ENCODE results near the gene CTDSP2. TPM values are rescaled to one million over a fixed set of nuclear protein-coding genes. Genes with fewer than 3 reads are reported as not detected.

Gene CTDSP2
- total RNA-seq, 2 donors from 2014 or later = 108 to 109 TPM

DNA sequence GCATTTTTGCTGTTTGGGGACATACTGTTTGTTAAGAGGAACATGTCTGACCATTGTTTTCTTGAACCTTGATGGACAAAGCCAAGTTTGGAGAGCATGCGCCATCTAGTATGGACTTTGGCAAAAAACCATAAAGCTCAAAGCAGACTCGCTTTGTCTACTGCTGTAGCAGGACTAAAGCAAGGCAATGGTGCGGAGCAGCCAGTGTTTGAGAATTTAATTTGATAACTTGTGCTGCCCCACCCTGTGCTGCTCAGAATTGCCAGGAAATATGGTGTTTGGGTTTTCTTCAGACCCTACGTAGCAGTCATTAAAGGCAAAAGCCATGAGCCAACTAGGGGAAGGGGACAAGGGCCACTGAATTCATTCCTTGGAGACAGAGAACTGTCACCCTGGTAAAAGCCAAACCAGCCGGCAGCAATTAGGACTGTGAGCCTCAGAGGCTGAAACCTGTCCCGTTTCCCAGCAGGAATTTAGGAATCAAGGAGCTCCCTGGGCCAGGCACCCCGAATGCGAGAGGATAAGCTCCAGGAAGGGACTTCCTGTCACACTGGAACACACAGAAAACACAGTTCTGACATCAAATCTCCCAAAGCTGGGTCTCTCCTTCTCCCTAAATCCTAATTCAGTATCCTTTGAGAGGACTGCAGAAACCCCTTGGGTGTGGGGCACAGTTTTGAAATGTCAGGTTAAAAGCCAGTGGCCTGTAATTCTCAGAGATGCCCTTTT is 29.1 kb downstream of the CTDSP2 start:
- no peaks in the 10 kb centered on the region for H3K9me3 Mint-ChIP-seq
- H3K27me3 Mint-ChIP-seq (ENCODE audit: low read depth) = no peaks in the 10 kb centered on the region

DNA sequence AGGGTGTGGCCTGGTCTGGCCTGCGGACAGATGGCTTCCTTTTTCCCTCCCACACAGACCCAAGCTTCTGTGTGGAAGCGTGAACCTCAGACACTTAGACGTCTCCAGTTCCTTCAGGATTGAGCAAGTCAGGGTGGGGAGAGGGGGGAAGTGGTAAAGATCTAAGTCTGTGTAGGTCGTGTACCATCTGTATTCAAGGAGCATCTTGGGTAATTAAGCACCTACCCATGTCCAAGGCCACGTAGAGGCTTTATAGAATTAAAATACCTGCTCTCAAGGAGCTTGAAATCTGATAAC is 29.7 kb downstream of the CTDSP2 start:
- Mint-ChIP-seq H3K9me3 (no peaks in the 10 kb centered on the region), H3K27me3 (ENCODE audit: low read depth) (no peaks in the 10 kb centered on the region), H3K4me3 (no peak overlapping the region), H3K4me1 (ENCODE audit: low read depth) (no peaks in the 10 kb centered on the region), H3K36me3 (ENCODE audit: insufficient read depth in 2 of 2) (no peaks in the 10 kb centered on the region), H3K27ac (no peak overlapping the region)
- DNase-seq = no peak
- no peak for ATAC-seq (replicated peaks in 1 of 2)

More for the DNA sequence above, 29.1 kb downstream of the CTDSP2 start:
- no peaks in the 10 kb centered on the region for H3K4me1 Mint-ChIP-seq (ENCODE audit: low read depth)
- no peak for ATAC-seq (replicated peaks in 1 of 2)
- no peak overlapping the region for H3K4me3 Mint-ChIP-seq
- H3K36me3 Mint-ChIP-seq (ENCODE audit: insufficient read depth in 2 of 2) = no peaks in the 10 kb centered on the region
- DNase-seq = no peak
- no peak overlapping the region for H3K27ac Mint-ChIP-seq

DNA sequence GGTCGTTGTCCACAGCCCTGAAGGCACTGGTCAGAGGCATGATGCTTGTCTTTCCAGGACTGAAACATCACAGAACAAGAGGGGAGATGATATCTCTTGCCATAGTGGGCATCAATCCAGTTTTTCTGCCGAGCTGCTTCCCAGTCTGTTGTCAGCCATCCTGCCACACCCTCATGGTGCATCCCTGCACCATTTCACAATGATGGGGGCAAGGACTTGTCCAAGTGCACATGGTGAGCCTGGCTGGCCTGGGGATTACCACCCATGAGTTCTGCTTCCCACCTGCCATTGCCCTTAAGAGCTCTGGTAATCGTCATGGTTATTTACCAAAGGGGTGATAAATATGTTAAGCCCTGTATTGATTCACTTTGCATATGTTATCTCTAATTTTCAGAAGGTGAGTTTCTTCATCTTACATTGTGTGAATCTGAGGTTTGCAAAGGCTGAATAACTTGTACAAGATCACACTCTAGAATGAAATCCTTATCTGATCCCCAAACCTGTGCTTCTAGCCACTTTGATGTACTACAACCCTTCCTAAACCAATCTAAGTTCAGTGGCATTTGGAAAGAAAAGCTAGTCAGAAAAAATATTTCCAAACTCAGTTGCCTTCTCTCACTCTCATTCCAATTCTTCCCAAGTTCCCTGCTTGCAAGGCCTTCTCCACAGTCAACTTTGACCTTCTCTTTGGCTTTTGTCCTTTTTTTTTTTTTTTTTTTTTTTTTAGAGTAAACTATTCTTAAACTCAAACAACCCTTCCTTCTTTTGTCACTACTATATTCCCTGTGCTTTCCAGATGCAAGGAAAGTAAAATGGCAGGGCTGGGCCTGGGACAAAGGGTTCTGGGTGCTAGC is 30.3 kb downstream of the CTDSP2 start:
- DNase-seq = no peak

DNA sequence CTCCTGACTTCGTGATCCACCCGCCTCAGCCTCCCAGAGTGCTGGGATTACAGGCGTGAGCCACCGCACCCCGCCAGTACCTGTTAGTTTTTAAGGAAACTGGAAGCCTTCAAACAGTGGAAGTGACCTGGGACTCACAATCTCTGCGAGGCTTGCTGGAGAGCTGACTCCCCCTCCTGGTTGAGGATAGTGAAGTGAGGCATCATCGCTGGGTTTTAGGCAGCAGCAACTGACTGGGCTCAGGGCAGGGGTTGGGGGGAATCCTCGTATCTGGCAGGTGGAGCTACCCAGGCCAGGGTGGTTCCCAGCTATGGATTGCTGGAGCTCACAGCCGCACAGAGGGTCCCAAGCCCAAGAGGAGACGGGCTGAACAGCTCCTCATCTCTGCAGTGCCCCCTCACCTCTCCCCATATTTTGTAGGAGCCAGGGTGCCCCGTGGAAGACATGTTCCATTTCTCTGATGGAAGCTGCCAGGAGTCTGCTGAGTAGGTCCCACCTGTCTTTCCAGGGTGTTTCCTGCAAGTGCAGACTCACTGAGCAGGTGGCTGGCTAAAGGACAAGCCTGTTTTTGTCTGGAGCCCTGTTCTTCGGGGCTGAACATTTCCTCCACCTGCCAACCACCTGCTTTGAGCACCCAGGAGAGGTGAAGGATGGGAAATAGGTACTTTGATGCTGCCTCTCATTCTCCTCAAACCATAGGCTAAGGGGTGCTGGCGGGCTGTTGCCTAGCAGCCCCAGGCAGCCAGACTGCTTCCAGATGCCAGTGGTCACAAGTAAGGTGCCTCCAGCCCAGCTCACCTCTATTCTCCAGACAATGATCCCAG is 31.1 kb downstream of the CTDSP2 start:
- no peak for DNase-seq

More for the DNA sequence above, 30.3 kb downstream of the CTDSP2 start:
- Mint-ChIP-seq H3K27me3 (ENCODE audit: low read depth) (no peaks in the 10 kb centered on the region), H3K36me3 (ENCODE audit: insufficient read depth in 2 of 2) (no peaks in the 10 kb centered on the region), H3K4me3 (no peak overlapping the region), H3K9me3 (no peaks in the 10 kb centered on the region), H3K27ac (peak overlapping the region; percentile 35), H3K4me1 (ENCODE audit: low read depth) (no peaks in the 10 kb centered on the region)
- no peak for ATAC-seq (replicated peaks in 1 of 2)

DNA sequence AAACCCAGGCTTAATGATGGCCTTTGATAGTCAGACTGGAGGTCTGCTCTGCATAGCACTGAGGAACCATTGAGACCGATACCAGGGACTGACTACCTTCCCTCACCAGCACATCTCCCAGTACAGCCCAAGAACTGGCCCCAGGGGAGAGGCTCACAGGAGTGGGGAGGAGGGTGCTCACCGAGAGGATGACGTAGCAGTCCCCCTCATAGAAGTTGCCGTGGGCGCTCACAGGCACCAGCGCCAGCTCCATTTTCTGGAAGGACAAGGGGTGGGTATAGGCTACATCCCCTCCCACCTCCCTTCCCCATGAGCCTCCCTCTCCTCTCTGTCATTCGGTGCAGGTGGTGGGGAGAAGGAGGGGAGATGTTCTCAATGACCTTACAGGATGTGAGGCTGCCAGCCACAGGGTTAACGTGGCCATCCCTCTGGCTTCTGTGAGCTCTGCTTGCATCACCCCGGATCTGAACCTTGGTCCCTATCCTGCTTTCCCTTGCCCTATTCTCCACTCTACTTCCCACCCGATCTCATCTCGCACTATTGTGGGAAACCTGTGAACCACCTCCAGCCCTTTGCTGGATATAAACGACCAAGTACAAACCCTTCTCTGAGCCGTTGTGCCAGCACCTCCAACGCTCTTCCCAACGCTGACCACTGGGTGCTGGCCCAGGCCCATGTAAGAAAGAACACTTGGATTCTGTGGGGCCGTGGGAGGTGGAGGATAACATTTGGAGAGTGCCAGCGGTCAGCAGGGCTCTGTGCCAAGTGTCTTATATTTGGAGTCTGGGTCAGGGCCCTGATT is 32.4 kb downstream of the CTDSP2 start:
- ATAC-seq (replicated peaks in 1 of 2) (no peak), DNase-seq (no peak)
- no peaks in the 10 kb centered on the region for H3K9me3 Mint-ChIP-seq
- H3K27me3 Mint-ChIP-seq (ENCODE audit: low read depth) = no peaks in the 10 kb centered on the region
- no peak overlapping the region for H3K27ac Mint-ChIP-seq
- no peak overlapping the region for H3K4me3 Mint-ChIP-seq
- no peaks in the 10 kb centered on the region for H3K4me1 Mint-ChIP-seq (ENCODE audit: low read depth)
- H3K36me3 Mint-ChIP-seq (ENCODE audit: insufficient read depth in 2 of 2) = no peaks in the 10 kb centered on the region

More for the DNA sequence above, 31.1 kb downstream of the CTDSP2 start:
- no peaks in the 10 kb centered on the region for H3K36me3 Mint-ChIP-seq (ENCODE audit: insufficient read depth in 2 of 2)
- H3K27me3 Mint-ChIP-seq (ENCODE audit: low read depth) = no peaks in the 10 kb centered on the region
- no peaks in the 10 kb centered on the region for H3K4me1 Mint-ChIP-seq (ENCODE audit: low read depth)
- no peaks in the 10 kb centered on the region for H3K9me3 Mint-ChIP-seq
- H3K27ac Mint-ChIP-seq = no peak overlapping the region
- ATAC-seq (replicated peaks in 1 of 2) = no peak
- no peak overlapping the region for H3K4me3 Mint-ChIP-seq

DNA sequence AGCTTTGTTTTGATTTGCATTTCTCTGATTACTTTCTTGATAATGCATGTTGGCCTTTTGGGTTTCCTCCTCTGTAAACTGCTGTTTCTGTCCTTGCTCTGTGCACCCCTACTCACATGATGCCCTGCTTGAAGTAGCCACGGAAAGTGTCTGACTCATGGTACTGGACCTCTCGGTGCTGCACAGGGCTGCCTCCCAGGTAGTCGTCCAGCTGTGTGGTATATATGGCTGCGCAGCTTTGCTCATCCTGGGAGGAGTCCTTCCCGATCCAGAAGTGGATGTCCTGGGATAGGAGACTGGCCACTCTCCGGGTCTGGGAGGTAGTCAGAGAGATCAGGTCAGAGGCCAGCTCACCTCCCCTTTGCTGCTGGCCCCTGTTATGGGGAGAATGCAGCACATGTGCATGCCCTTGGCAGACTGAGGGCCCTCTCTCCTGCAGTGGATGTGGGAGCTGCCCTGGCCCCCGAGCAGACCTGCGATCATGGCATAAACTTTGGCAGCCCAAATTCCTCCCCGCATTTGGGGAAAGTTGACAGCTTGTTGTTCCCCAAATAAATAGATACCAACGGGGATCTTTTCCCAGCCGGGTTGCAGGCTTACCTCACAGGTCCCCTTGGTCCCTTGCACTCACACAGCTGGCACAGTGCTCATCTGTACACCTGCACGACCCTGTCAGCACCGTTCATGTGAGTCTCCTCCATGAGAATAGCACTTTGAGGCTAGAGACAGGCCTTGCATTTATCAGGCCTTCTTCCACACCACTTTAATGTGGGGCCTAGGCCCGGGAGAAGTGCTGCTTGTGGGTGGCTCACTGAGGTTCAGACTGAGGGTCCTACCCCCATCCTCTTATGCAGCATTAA is 33.2 kb downstream of the CTDSP2 start:
- Mint-ChIP-seq H3K4me1 (ENCODE audit: low read depth) (no peaks in the 10 kb centered on the region), H3K4me3 (no peak overlapping the region), H3K27me3 (ENCODE audit: low read depth) (no peaks in the 10 kb centered on the region), H3K9me3 (no peaks in the 10 kb centered on the region), H3K36me3 (ENCODE audit: insufficient read depth in 2 of 2) (no peaks in the 10 kb centered on the region), H3K27ac (no peak overlapping the region)
- ATAC-seq (replicated peaks in 1 of 2) (no peak), DNase-seq (no peak)

DNA sequence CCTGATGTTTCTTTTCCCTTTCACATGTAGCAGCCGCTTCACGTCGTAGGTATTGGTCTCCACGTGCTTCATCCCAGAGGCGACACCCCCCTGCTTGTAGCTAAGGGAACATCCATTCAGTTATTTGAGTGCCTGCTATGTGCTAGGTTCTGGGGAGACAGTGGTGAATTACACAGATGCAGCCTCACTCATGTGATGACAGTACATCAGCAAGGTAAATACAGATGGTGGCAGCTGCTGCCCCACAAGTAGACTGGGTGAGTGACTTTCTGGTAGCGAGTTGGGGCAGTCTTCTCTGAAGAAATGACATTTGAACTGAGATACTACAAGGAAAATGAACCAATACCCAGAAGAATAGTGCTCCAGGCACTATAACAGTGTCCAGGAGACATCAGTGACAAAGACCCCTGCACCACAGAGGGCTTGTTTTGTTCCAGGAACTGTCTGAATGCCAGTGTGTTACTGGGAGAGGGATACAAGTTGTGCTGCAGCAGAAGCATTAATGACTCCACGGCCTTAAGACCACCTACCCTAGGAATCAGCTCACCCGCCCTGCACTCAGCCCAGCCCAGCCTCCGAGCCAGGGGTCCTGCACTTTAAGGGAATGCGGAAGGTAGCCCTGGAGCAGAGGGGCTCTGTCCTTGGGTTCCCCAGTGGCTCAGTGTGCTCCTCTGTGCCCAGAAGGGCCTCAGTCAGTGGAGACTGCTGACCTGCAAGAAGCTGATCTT is 35.3 kb downstream of the CTDSP2 start:
- no peaks in the 10 kb centered on the region for H3K36me3 Mint-ChIP-seq (ENCODE audit: insufficient read depth in 2 of 2)
- ATAC-seq (replicated peaks in 1 of 2) (no peak), DNase-seq (no peak)
- no peaks in the 10 kb centered on the region for H3K4me1 Mint-ChIP-seq (ENCODE audit: low read depth)
- no peak overlapping the region for H3K4me3 Mint-ChIP-seq
- no peak overlapping the region for H3K27ac Mint-ChIP-seq
- no peaks in the 10 kb centered on the region for H3K9me3 Mint-ChIP-seq
- no peaks in the 10 kb centered on the region for H3K27me3 Mint-ChIP-seq (ENCODE audit: low read depth)

DNA sequence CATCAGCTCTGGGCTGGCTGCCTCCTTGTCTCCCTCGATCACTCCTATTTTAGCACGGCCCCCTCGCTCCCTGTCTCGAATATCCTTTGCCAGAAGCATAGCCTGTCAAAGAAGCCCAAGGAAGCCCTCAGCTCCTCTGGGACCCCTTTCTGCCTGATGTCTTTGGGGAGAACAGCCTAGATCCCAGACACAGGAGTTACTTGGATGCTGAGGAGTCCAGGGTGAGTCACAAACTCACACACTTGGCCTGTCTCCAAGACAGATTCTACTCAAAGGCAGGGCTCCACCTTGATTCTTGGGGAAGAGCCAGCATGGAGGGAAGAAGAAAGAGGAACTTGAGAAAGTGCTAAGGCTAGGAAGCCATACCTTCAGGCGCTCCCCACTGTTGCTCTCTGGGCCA is 36.1 kb downstream of the CTDSP2 start:
- no peaks in the 10 kb centered on the region for H3K9me3 Mint-ChIP-seq
- no peaks in the 10 kb centered on the region for H3K27me3 Mint-ChIP-seq (ENCODE audit: low read depth)
- H3K4me3 Mint-ChIP-seq = no peak overlapping the region
- peaks cover 0 to 1% of the 10 kb centered on the region in 2 donors for H3K36me3 Mint-ChIP-seq (ENCODE audit: insufficient read depth in 2 of 2)
- H3K4me1 Mint-ChIP-seq (ENCODE audit: low read depth) = no peaks in the 10 kb centered on the region
- DNase-seq (no peak), ATAC-seq (replicated peaks in 1 of 2) (no peak)
- H3K27ac Mint-ChIP-seq = no peak overlapping the region

DNA sequence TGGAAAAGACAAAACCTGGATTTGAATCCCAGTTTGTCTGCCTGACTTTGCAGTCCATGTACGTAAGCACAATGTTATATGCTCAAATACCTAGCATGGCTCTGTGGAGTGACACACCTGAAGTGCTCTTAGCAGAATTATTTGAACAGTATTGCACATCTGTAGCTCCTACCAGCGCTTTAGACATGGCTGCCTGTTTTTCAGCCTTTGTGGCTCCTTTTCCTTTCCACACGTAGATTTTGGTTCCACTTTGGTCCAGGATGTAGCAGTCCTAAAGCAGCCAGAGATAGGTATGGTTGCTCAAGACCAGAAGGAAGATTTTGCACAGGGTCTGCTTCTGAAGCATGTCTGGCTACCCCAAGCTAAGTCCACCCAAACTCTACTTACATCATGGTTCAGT is 37.1 kb downstream of the CTDSP2 start:
- peaks cover 0 to 1% of the 10 kb centered on the region in 2 donors for H3K36me3 Mint-ChIP-seq (ENCODE audit: insufficient read depth in 2 of 2)
- no peaks in the 10 kb centered on the region for H3K27me3 Mint-ChIP-seq (ENCODE audit: low read depth)
- no peaks in the 10 kb centered on the region for H3K4me1 Mint-ChIP-seq (ENCODE audit: low read depth)

DNA sequence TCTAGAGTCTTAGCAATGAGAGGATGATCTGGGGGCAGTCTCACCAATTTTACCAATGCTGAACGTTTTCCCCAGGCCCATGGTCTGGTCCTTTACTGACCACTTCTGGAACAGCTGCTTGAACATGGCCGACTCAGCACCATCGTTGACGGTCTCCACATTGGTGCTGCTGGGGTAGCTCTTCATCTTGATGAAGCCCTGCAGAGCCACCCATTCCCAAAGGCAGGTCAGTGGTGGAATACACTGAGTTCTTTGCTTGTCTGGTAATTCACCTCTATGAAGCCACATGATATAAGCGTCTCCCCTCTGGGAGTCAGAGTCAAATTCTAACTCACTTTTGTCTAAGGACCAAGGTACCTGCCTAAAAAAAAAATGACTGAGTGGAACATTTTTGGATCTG is 38.2 kb downstream of the CTDSP2 start:
- Mint-ChIP-seq H3K27me3 (ENCODE audit: low read depth) (no peaks in the 10 kb centered on the region), H3K4me3 (no peak overlapping the region), H3K9me3 (no peaks in the 10 kb centered on the region), H3K27ac (no peak overlapping the region), H3K4me1 (ENCODE audit: low read depth) (no peaks in the 10 kb centered on the region), H3K36me3 (ENCODE audit: insufficient read depth in 2 of 2) (peaks cover 0 to 1% of the 10 kb centered on the region in 2 donors)
- no peak for ATAC-seq (replicated peaks in 1 of 2)
- DNase-seq = no peak

More for the DNA sequence above, 37.1 kb downstream of the CTDSP2 start:
- Mint-ChIP-seq H3K9me3 (no peaks in the 10 kb centered on the region), H3K4me3 (no peak overlapping the region), H3K27ac (no peak overlapping the region)
- DNase-seq (no peak), ATAC-seq (replicated peaks in 1 of 2) (no peak)

DNA sequence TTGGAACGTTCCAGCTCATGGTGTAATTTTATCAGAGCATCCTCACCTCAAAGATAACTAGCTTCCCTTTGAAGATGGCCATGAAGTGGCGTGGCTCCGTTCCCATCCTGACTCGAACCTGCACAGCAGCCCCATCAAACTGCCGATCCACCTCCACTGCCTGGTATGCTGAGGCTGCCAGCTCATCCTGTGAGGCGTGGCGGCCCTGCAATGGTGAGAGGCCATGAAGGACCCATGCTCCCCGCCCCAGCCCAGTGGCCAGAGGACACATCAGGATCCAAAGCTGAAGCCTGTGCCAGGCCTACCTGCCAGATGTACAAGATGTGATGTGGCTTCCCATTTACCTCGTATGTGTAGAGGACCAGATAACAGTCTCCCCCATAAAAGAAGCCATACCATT is 39.2 kb downstream of the CTDSP2 start:
- Mint-ChIP-seq H3K9me3 (no peaks in the 10 kb centered on the region), H3K27ac (no peak overlapping the region), H3K27me3 (ENCODE audit: low read depth) (no peaks in the 10 kb centered on the region), H3K36me3 (ENCODE audit: insufficient read depth in 2 of 2) (peaks cover 0 to 4% of the 10 kb centered on the region in 2 donors), H3K4me1 (ENCODE audit: low read depth) (no peaks in the 10 kb centered on the region), H3K4me3 (no peak overlapping the region)
- DNase-seq = no peak
- ATAC-seq (replicated peaks in 1 of 2) = no peak

All from activated T-cell treated with anti-CD3 and anti-CD28 coated beads, Interleukin-2, amount 50 U/mL, for 72 hours (primary cell).